Vagina (tissue), 2 donors: ENCODE data around the gene LRGUK. TPM values are rescaled to one million over a fixed set of nuclear protein-coding genes. Genes with fewer than 3 reads are reported as not detected.

Experiments
- DNase-seq, 2 donors: peaks; one replicate each; pipeline ENCODE4 v3.0.0-alpha.2; 2017; ENCODE audit errors: extremely low spot score in 2 of 2
- H3K27ac ChIP-seq: fragments of 200-600 bp; sonication (generic); one replicate; pipeline ENCODE4 v1.5.1; 2019
- H3K27me3 ChIP-seq: fragments of 200-600 bp; sonication (generic); one replicate; pipeline ENCODE4 v1.5.1; 2019
- H3K36me3 ChIP-seq, 2 donors: fragments of 200-600 bp; sonication (generic); one replicate each; pipeline ENCODE4 v1.5.1; 2017 to 2019
- H3K4me1 ChIP-seq: fragments of 200-600 bp; sonication (generic); one replicate; pipeline ENCODE4 v1.5.1; 2019
- H3K4me3 ChIP-seq, 2 donors: fragments of 200-600 bp; sonication (generic); 1 replicate in 1 of 2; 2 replicates in 1 of 2; pipeline ENCODE4 v1.5.1; 2016 to 2019
- H3K9me3 ChIP-seq: fragments of 200-600 bp; sonication (generic); one replicate; pipeline ENCODE4 v1.5.1; 2019
- CTCF ChIP-seq, 3 experiments: fragments of 450-650 bp in 2 of 3; fragments of 200-600 bp in 1 of 3; sonication (generic) in 1 of 3; IDR thresholded peaks; one replicate each; pipeline ENCODE4 v1.5.1; 2017 to 2019; ENCODE audit warnings: antibody characterized with exemption in 3 of 3, mild to moderate bottlenecking in 2 of 3, moderate library complexity in 2 of 3
- POLR2A ChIP-seq, 2 donors: fragments of 450-650 bp; IDR thresholded peaks; one replicate each; pipeline ENCODE4 v1.6.1; 2017; ENCODE audit warnings: antibody characterized with exemption in 2 of 2, mild to moderate bottlenecking in 2 of 2, moderate library complexity in 2 of 2
- POLR2AphosphoS5 ChIP-seq, 2 donors: sonication (generic); formaldehyde crosslinking; IDR thresholded peaks; one replicate each; pipeline ENCODE4 v1.9.0; 2017; ENCODE audit warnings: antibody characterized with exemption in 2 of 2, mild to moderate bottlenecking in 2 of 2, low read depth in 1 of 2; ENCODE audit not compliant: insufficient read depth in 1 of 2
- intact Hi-C: fragments of 100-400 bp; cut with DNase I; formaldehyde crosslinking; loops from one replicate; pipeline ENCODE4 v1.15.1; 2023
- total RNA-seq: library from RNA; depleted of rRNA; stranded (reverse); fragments of >200 nt; gene quantifications from one replicate; pipeline ENCODE4 v1.2.3, GENCODE V29; 2016

The LRGUK gene
- total RNA-seq, 1 donor from 2014 or later, result 2.9 TPM

GRCh38 chr7:134180376-134180775 is 53.2 kb downstream of the LRGUK start:
- H3K4me1 ChIP-seq, result no peaks in the 10 kb centered on the region
- intact Hi-C loops, result no loop called here
- H3K27me3 ChIP-seq, result no peaks in the 10 kb centered on the region
- H3K36me3 ChIP-seq, result no peaks in the 10 kb centered on the region
- H3K4me3 ChIP-seq, result no peak overlapping the region
- TF ChIP-seq CTCF (IDR thresholded peaks at IDR 0.05) (no peak), POLR2AphosphoS5 (IDR thresholded peaks at IDR 0.05; ENCODE audit: insufficient read depth in 1 of 2, low read depth in 1 of 2) (no peak), POLR2A (IDR thresholded peaks at IDR 0.05) (no peak)
- H3K9me3 ChIP-seq, result no peaks in the 10 kb centered on the region
- H3K27ac ChIP-seq, result no peak overlapping the region
- DNase-seq, result no peak

- DNase-seq, result no peak
- intact Hi-C loops, result no loop called here
- Histone ChIP-seq H3K27me3 (no peaks in the 10 kb centered on the region), H3K4me3 (no peak overlapping the region), H3K27ac (no peak overlapping the region), H3K9me3 (no peaks in the 10 kb centered on the region), H3K36me3 (no peaks in the 10 kb centered on the region), H3K4me1 (no peaks in the 10 kb centered on the region)
- TF ChIP-seq POLR2A (IDR thresholded peaks at IDR 0.05) (no peak), CTCF (IDR thresholded peaks at IDR 0.05) (no peak), POLR2AphosphoS5 (IDR thresholded peaks at IDR 0.05; ENCODE audit: insufficient read depth in 1 of 2, low read depth in 1 of 2) (no peak)
Observed at GRCh38 chr7:134182078-134182477, 54.9 kb downstream of the LRGUK start.

DNA sequence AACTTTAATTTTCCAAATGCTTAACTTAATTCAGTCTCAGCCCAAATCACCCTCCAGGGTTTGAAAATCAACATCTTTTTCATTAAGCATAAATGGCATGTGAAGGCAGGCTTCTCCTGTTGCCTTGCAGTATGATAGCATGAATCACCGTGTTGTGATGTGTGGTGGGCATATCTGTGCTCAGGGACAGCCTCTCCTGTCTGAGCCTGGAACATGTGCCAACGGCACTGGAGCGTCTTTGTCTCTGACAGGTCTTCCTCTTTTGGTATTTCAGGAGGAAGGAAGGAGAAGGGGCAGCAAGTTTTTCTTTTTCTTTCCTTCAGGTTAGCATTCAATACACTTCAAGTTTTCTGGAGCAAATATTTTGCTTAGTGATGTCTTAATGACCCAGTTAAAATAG is 57.6 kb downstream of the LRGUK start:
- H3K9me3 ChIP-seq, result no peaks in the 10 kb centered on the region
- no peak for DNase-seq
- H3K27ac ChIP-seq, result no peak overlapping the region

DNA sequence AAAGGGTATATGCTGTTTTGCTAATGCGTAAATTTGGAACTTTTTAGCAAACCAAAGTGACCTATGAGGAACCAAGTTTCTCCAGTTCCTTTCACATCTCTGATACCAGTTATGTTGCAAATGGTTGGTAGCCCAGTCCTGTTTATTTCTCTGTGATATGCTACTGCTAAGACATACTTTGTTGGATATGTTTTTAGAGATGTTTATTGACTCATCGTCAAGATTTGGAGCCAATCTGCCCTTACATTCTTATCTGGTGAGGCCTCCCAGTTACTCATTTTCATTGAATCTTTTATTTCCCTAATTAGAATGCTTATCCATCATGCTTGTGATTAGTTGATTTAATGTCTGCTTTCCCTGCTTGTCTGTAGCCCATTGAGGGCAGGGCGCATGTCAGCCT is 58.9 kb downstream of the LRGUK start:
- no peaks in the 10 kb centered on the region for H3K36me3 ChIP-seq
- DNase-seq, result no peak
- intact Hi-C loops, result no loop called here
- no peak overlapping the region for H3K27ac ChIP-seq
- no peaks in the 10 kb centered on the region for H3K4me1 ChIP-seq
- no peak overlapping the region for H3K4me3 ChIP-seq
- TF ChIP-seq CTCF (IDR thresholded peaks at IDR 0.05), result no peak
- no peak for TF ChIP-seq POLR2AphosphoS5 (IDR thresholded peaks at IDR 0.05; ENCODE audit: insufficient read depth in 1 of 2, low read depth in 1 of 2)
- H3K9me3 ChIP-seq, result no peaks in the 10 kb centered on the region
- no peaks in the 10 kb centered on the region for H3K27me3 ChIP-seq

More for the DNA sequence above, 57.6 kb downstream of the LRGUK start:
- Histone ChIP-seq H3K4me3 (no peak overlapping the region), H3K4me1 (no peaks in the 10 kb centered on the region), H3K36me3 (no peaks in the 10 kb centered on the region), H3K27me3 (no peaks in the 10 kb centered on the region)
- intact Hi-C loops, result no loop called here
- TF ChIP-seq CTCF (IDR thresholded peaks at IDR 0.05) (no peak), POLR2A (IDR thresholded peaks at IDR 0.05) (no peak), POLR2AphosphoS5 (IDR thresholded peaks at IDR 0.05; ENCODE audit: insufficient read depth in 1 of 2, low read depth in 1 of 2) (no peak)

DNA sequence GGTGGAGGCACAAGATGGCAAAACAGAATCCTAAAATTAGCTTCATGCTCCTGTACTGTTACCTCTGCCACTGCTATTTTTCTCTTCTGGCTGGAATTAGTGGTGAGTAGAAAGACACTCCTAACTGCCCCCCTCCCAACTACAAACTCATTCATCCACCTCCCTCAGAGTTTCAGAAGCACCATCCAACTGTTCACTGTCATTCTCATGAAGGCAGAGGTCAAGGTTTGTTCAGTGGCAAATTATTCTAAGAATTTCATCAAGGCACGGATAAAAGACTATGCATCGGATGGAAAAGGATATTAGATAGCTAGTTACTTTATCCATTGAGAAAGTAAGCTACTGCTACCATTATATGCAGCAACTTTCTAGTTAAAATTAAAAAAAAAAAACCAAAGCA is 59.7 kb downstream of the LRGUK start:
- no peaks in the 10 kb centered on the region for H3K9me3 ChIP-seq
- H3K4me3 ChIP-seq, result no peak overlapping the region
- TF ChIP-seq POLR2A (IDR thresholded peaks at IDR 0.05) (no peak), CTCF (IDR thresholded peaks at IDR 0.05) (no peak), POLR2AphosphoS5 (IDR thresholded peaks at IDR 0.05; ENCODE audit: insufficient read depth in 1 of 2, low read depth in 1 of 2) (no peak)
- H3K36me3 ChIP-seq, result no peaks in the 10 kb centered on the region
- no peak for DNase-seq
- H3K4me1 ChIP-seq, result no peaks in the 10 kb centered on the region
- intact Hi-C loops, result no loop called here
- no peaks in the 10 kb centered on the region for H3K27me3 ChIP-seq
- no peak overlapping the region for H3K27ac ChIP-seq
